ENCODE measurements around the gene CLCN2.

GRCh38 chr3:184379358-184380184 is 18.2 kb upstream of the CLCN2 start, which contains the start of gene CHRD:
- TF ChIP-seq CTCF (IDR thresholded peaks at IDR 0.05; ENCODE audit: poor library complexity) = no peak
- TF ChIP-seq EZH2 (IDR thresholded peaks at IDR 0.05; ENCODE audit: borderline replicate concordance) = no peak
